ENCODE results near the gene SOCS6. TPM values are rescaled to one million over a fixed set of nuclear protein-coding genes. Genes with fewer than 3 reads are reported as not detected.
A peak's percentile ranks its signal among the peaks of the same experiment; 100 is the strongest.

The SOCS6 gene
- total and polyA plus RNA-seq, 2 of the 13 experiments (the other 11 are each of a cell fraction or from before 2014, with no cell fraction given) = 18.6 to 38.3 TPM

GRCh38 chr18:70243131-70243929, 45.5 kb upstream of the SOCS6 start:
- Histone ChIP-seq H3K4me2 (ENCODE audit: low read depth, low read length) (peak overlapping the region; percentile 14; the same call in 1 of the 2 replicates), H3K79me2 (ENCODE audit: insufficient read depth, low read length) (no peaks in the 10 kb centered on the region), H3K36me3 (replicated peaks in 1 of 2; ENCODE audit: control insufficient read depth in 1 of 2, insufficient read depth in 2 of 2, low read length in 2 of 2) (no peaks in the 10 kb centered on the region), H3K4me3 (replicated peaks in 1 of 3; ENCODE audit: insufficient read depth in 1 of 3, low read depth in 2 of 3, low read length in 3 of 3) (no peak overlapping the region), H3K27me3 (ENCODE audit: control insufficient read depth in 1 of 2, insufficient read depth in 2 of 2, low read length in 2 of 2) (no peaks in the 10 kb centered on the region), H3K4me1 (ENCODE audit: insufficient read depth, low read length) (peaks cover 9% of the 10 kb centered on the region), H3K9ac (ENCODE audit: insufficient read depth, low read depth, low read length) (no peak overlapping the region), H4K20me1 (ENCODE audit: insufficient read depth, low read length) (no peaks in the 10 kb centered on the region), H2AFZ (ENCODE audit: low read length) (no peak overlapping the region), H3K27ac (ENCODE audit: extremely low read length, insufficient read depth, low read length) (no peak overlapping the region), H3K9me3 (ENCODE audit: low read length) (no peaks in the 10 kb centered on the region)
- no TSS peak for BruUV-seq (replicated peaks)
- TF ChIP-seq ZSCAN21 (CRISPR knock-in tag; IDR thresholded peaks at IDR 0.05; ENCODE audit: borderline replicate concordance) (no peak), ZNF562 (CRISPR knock-in tag; IDR thresholded peaks at IDR 0.05; ENCODE audit: borderline replicate concordance) (no peak), ZNF205 (CRISPR knock-in tag; IDR thresholded peaks at IDR 0.05) (no peak), FOXO1 (CRISPR knock-in tag; IDR thresholded peaks at IDR 0.05) (no peak), FOXJ3 (CRISPR knock-in tag; IDR thresholded peaks at IDR 0.05; ENCODE audit: borderline replicate concordance) (no peak), MZF1 (CRISPR knock-in tag; IDR thresholded peaks at IDR 0.05; ENCODE audit: borderline replicate concordance) (no peak), ZNF382 (CRISPR knock-in tag; IDR thresholded peaks at IDR 0.05; ENCODE audit: borderline replicate concordance) (no peak), ATF1 (CRISPR knock-in tag; IDR thresholded peaks at IDR 0.05) (no peak)
- TF ChIP-seq, protein P1, sequence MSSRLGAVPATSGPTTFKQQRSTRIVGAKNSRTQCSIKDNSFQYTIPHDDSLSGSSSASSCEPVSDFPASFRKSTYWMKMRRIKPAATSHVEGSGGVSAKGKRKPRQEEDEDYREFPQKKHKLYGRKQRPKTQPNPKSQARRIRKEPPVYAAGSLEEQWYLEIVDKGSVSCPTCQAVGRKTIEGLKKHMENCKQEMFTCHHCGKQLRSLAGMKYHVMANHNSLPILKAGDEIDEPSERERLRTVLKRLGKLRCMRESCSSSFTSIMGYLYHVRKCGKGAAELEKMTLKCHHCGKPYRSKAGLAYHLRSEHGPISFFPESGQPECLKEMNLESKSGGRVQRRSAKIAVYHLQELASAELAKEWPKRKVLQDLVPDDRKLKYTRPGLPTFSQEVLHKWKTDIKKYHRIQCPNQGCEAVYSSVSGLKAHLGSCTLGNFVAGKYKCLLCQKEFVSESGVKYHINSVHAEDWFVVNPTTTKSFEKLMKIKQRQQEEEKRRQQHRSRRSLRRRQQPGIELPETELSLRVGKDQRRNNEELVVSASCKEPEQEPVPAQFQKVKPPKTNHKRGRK (CRISPR knock-in tag; IDR thresholded peaks at IDR 0.05) = no peak
- TF ChIP-seq, protein P2, sequence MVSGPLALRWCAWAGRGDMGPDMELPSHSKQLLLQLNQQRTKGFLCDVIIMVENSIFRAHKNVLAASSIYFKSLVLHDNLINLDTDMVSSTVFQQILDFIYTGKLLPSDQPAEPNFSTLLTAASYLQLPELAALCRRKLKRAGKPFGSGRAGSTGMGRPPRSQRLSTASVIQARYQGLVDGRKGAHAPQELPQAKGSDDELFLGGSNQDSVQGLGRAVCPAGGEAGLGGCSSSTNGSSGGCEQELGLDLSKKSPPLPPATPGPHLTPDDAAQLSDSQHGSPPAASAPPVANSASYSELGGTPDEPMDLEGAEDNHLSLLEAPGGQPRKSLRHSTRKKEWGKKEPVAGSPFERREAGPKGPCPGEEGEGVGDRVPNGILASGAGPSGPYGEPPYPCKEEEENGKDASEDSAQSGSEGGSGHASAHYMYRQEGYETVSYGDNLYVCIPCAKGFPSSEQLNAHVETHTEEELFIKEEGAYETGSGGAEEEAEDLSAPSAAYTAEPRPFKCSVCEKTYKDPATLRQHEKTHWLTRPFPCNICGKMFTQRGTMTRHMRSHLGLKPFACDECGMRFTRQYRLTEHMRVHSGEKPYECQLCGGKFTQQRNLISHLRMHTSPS (CRISPR knock-in tag; IDR thresholded peaks at IDR 0.05; ENCODE audit: low read depth) = no peak
- FAIRE-seq = no peak
- ChIA-PET CTCF (ENCODE audit: low intra/inter-chr PET ratio, low total read pairs) (no interaction called here), POLR2A (no interaction called here)
- peak; percentile 12 for DNase-seq (ENCODE audit: low spot score)
- intact Hi-C loops (cut with micrococcal nuclease; ENCODE audit: unreplicated experiment) = no loop called here
- no peak for ATAC-seq
- in situ Hi-C loops (cut with HindIII; ENCODE audit: extremely low pct_ligation_motif_present, low pct_unique_long_range_greater_than_20kb) = no loop called here
- WGBS (ENCODE audit: low lambda C conversion rate) = 34% methylated on average over 13 of the region's 13 CpGs

Data from HepG2 (cell line).